Skeletal muscle cell (primary cell): Measurements from ENCODE around the gene SIGLEC7.

ENCODE experiments used
- DNase-seq: peaks from one replicate; pipeline ENCODE4 v3.0.0-alpha.2; 2010; ENCODE audit warnings: low read depth
- H3K4me3 ChIP-seq: 2 replicates; pipeline ENCODE4 v1.5.1; 2011; ENCODE audit warnings: low read depth, mild to moderate bottlenecking, control low read depth, low read length, moderate library complexity

The SIGLEC7 gene

DNA sequence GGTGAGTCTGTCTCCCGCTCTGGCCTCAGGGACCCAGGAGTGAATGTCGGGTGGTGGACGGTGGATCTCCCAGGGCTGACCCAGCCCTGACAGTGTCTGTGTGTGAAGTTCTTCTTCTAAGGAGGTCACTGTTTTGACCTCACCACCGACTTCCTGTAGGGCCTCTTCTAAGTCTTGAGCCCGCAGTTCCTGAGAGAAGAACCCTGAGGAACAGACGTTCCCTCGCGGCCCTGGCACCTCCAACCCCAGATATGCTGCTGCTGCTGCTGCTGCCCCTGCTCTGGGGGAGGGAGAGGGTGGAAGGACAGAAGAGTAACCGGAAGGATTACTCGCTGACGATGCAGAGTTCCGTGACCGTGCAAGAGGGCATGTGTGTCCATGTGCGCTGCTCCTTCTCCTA, at the start of gene SIGLEC7:
Gene SIGLEC7, plus strand, starts transcription at position 183 of the 400 bp plus-strand sequence. Its CDS starts 69 bp downstream, at position 252.
- no peak within 1 kb of the TSS for H3K4me3 ChIP-seq
- no peak for DNase-seq

- no peak for DNase-seq
- H3K4me3 ChIP-seq = no peak overlapping the region
Measured at GRCh38 chr19:51093101-51093500, 49.0 kb upstream of the SIGLEC7 start.

- DNase-seq = no peak
- no peak overlapping the region for H3K4me3 ChIP-seq
Measured at GRCh38 chr19:51093510-51094345, 48.4 kb upstream of the SIGLEC7 start.

DNA sequence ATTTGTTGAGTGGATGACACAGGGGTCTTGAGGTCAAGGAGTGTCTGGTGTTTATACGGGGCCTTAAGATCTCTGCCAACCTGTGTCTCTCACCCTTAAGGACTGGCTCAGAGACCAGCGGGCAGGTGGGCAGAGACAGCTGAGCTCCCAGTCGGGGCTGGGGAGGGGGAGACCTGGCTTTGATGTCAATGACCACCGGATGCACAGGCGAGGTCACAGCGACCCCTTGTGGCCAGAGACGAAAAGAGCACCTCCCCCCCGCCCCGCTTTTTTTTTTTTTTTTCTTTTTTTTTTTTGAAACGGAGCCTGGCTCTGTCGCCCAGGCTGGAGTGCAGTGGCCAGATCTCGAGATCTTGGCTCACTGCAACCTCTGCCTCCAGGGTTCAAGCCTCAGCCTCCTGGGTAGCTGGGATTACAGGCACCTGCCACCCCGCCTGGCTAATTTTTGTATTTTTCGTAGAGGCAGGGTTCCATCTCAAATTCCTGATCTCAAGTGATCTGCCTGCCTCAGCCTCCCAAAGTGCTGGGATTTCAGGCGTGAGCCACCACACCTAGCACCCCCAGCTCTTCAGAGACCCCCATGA, 47.3 kb upstream of the SIGLEC7 start:
- DNase-seq = no peak
- H3K4me3 ChIP-seq = no peak overlapping the region

GRCh38 chr19:51096473-51097165, 45.5 kb upstream of the SIGLEC7 start:
- DNase-seq = no peak
- H3K4me3 ChIP-seq = no peak overlapping the region

DNA sequence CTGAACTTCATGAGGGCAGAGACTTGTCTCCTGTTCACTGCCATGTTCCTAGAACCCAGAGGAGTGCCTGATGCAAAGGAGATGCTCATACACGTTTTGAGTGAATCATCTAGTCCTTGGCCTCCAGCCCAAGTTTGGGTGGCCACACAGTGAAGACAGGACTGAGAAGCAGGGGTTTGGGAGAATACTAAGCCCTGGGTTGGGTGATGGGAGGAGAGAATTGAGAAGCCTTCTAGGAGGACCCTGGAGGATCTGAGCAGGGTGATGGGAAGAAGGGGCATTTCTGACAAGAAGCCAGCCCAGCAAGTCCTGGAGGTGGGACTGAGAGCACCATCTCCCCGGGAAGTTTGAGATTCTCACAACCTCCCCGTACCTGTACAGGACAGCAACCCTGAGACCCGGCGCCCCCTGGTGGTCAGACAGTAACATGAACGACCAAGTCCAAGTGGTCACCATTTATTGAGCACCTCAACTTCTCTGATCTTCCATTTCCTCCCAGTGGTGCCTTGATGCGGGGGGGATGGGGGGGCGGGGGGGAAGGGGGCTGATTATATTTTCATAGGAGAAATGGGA, 44.8 kb upstream of the SIGLEC7 start:
- DNase-seq = peak; percentile 22
- no peak overlapping the region for H3K4me3 ChIP-seq

GRCh38 chr19:51097796-51098195, 44.3 kb upstream of the SIGLEC7 start:
- H3K4me3 ChIP-seq = no peak overlapping the region
- DNase-seq = no peak

- no peak overlapping the region for H3K4me3 ChIP-seq
Measured at GRCh38 chr19:51098365-51099046, 43.6 kb upstream of the SIGLEC7 start.

DNA sequence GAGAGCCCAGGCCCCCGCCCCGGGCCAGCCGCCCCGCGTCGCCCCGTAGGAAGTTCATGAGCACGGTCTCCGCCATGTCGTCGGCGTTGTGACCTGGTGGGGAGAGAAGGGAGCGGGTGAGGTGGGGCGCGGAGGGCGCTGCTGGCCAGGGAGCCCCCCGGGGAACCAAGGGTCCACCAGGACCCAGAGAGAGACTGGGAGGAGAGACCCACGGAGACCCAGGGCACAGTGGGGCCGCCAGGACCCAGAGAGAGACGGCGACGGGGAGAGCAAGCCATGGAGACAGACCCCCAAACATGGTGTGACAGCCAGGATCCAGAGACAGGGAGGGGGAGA, 43.1 kb upstream of the SIGLEC7 start:
- no peak overlapping the region for H3K4me3 ChIP-seq

More at GRCh38 chr19:51098365-51099046, 43.6 kb upstream of the SIGLEC7 start:
- DNase-seq = no peak

DNA sequence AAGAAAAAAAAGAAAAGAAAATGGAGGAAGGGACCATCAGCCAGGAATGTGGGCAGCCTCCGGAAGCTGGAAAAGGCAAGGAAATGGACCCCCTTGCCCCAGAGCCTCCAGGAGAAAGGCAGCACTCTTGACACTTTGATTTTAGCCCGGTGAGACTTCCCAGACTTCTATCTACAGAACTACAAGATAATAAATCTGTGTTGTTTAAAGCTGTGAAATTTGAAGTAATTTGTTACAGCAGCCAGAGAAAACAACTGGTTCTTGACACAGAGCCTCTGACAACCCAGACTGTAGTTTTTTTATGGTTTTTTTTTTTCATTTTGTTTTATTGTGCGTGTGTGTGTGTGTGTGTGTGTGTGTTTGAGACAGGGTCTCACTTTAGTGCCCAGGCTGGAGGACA, 41.5 kb upstream of the SIGLEC7 start:
- no peak overlapping the region for H3K4me3 ChIP-seq
- no peak for DNase-seq

More for the DNA sequence above, 43.1 kb upstream of the SIGLEC7 start:
- DNase-seq = no peak

DNA sequence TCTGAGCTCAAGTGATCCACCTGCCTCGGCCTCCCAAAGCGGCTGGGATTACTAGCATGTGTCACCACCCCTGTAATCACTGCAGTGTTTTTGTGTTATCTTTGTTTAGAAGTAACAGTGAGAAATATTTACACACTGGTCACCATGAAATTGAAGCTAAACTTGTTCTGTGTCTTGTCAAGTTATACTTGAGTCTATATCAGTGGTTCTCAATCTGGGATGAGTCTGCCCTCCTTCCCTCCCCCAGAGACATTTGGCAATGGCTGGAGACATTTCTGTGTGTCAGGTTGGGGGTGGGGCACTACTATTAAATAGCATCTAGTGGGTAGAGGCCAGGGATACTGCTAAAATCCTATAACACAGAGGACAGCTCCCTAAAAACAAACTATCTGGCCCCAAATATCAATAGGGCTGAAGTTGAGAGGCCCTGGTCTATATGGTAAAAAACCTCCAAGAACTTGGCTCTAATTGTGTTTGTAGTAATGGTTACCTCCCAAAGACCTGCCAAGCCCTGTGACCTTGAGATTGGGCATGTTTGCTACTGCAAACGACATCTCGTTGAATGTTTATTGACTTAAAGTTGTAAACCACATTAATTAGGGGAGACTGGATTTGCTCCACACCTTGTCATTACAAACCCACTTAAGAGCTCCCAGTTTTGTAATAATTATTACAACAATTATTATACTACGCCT, 40.8 kb upstream of the SIGLEC7 start:
- no peak overlapping the region for H3K4me3 ChIP-seq
- DNase-seq = no peak

GRCh38 chr19:51102991-51103390, 39.1 kb upstream of the SIGLEC7 start:
- DNase-seq = no peak
- no peak overlapping the region for H3K4me3 ChIP-seq

GRCh38 chr19:51103926-51104341, 38.2 kb upstream of the SIGLEC7 start:
- no peak overlapping the region for H3K4me3 ChIP-seq
- no peak for DNase-seq

GRCh38 chr19:51107406-51108065, 34.6 kb upstream of the SIGLEC7 start:
- no peak for DNase-seq

DNA sequence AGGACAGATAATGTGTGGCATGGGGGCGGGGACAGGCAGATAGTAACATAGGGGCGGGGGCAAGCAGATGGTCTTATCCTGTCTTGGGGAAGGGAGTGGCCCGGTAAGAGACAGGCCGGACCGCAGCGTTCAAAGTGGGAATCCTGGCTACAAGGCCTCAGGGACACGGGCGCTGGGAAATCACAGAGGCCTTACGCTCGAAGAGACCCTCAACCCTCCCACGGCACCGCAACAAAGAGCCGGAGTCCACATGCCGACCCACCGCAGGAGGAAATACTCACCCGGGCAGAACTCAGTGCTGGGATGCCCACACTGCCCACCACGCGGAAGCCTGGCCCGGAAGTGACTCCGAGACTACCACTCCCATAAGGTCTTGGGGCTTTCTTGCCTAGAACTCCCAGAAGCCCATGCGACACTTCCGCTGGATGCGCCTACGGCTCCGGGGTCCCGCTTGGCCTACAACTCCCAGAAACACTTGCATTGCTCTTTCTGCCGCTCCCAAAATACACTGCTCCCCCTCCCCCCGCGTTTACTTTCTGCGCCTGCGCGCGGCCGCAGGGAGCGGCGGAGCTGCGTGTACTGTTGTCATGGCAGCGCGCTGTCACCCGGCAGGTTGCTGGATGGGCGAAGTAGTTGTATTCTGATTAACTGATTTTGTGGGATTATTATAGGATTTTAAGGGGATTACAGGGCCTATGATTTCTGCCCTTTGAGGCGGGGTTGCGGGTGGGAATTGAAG, 33.9 kb upstream of the SIGLEC7 start, which contains the start of gene CTU1:
Gene CTU1, minus strand, starts transcription at position 344 of the 739 bp plus-strand sequence. CDS start 3,840 bp downstream, outside the sequence.
- DNase-seq = peak; percentile 97
- peak within 1 kb of the TSS; percentile 59 for H3K4me3 ChIP-seq

More at GRCh38 chr19:51107406-51108065, 34.6 kb upstream of the SIGLEC7 start:
- H3K4me3 ChIP-seq = peak overlapping the region; percentile 59

GRCh38 chr19:51108805-51109146, 33.3 kb upstream of the SIGLEC7 start:
- DNase-seq = no peak
- H3K4me3 ChIP-seq = peak overlapping the region; percentile 59

GRCh38 chr19:51110666-51110971, 31.5 kb upstream of the SIGLEC7 start:
- DNase-seq = no peak

DNA sequence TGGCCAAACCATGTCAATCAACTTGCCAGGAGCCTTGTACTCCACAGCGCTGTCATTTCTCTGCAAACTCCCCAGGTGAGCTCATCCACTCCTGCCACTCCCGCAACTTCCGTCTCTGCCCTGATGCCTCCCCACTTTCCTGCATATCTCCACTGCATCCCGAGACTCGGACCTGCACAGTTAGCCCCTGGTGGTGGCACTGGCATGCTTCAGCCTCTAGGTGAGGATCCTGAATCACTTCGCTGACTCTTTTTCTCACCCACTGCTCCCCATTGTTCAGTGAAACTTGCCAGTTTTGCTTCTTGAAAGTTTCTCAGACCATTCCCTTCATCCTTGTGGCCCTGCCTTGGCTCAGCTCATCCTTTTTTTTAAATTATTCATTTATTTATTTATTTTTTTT, 30.5 kb upstream of the SIGLEC7 start:
- H3K4me3 ChIP-seq = no peak overlapping the region
- no peak for DNase-seq

More at GRCh38 chr19:51110666-51110971, 31.5 kb upstream of the SIGLEC7 start:
- H3K4me3 ChIP-seq = no peak overlapping the region
